Neural progenitor cell (in vitro differentiated cells): ENCODE measurements around the gene SLC24A4.

Experiments
- CTCF ChIP-seq: fragments of 200-600 bp; sonication (generic); IDR thresholded peaks from 2 replicates; pipeline ENCODE4 v1.5.1; 2017; ENCODE audit warnings: antibody characterized with exemption, mild to moderate bottlenecking
- EZH2phosphoT487 ChIP-seq: fragments of 200-600 bp; sonication (generic); IDR thresholded peaks from 2 replicates; pipeline ENCODE4 v1.6.1; 2017; ENCODE audit warnings: antibody characterized with exemption

- no peak for TF ChIP-seq CTCF
- no peak for TF ChIP-seq EZH2phosphoT487
Measured at GRCh38 chr14:92532490-92533163, 209.7 kb downstream of the SLC24A4 start.
